Activated T-cell treated with anti-CD3 and anti-CD28 coated beads, Interleukin-2, amount 50 U/mL, for 4 hours (primary cell): Measurements from ENCODE around the gene EEIG1. TPM values are rescaled to one million over a fixed set of nuclear protein-coding genes. Genes with fewer than 3 reads are reported as not detected.

ENCODE experiments used
- ATAC-seq, 2 donors: fragments of 200-7000 bp; cut with Tn5 transposase; one replicate each; pipeline ENCODE4 v1.10.0; 2021
- DNase-seq: peaks from one replicate; pipeline ENCODE4 v3.0.0-alpha.2; 2020
- H3K27me3 Mint-ChIP-seq: one replicate; pipeline ENCODE4 v1.8.0; 2021; ENCODE audit warnings: low read depth, mixed read lengths
- H3K36me3 Mint-ChIP-seq: one replicate; pipeline ENCODE4 v1.8.0; 2022; ENCODE audit warnings: mixed read lengths; ENCODE audit not compliant: insufficient read depth
- H3K4me1 Mint-ChIP-seq: one replicate; pipeline ENCODE4 v1.8.0; 2021; ENCODE audit warnings: low read depth, mixed read lengths
- H3K4me3 Mint-ChIP-seq: one replicate; pipeline ENCODE4 v1.8.0; 2021; ENCODE audit warnings: mild to moderate bottlenecking, moderate library complexity, mixed read lengths
- H3K9me3 Mint-ChIP-seq: one replicate; pipeline ENCODE4 v1.8.0; 2021; ENCODE audit warnings: mixed read lengths
- total RNA-seq, 3 donors: library from RNA; stranded (reverse); gene quantifications; one replicate each; pipeline ENCODE4 v1.2.1, GENCODE V29; 2021

The EEIG1 gene
- total RNA-seq, 3 donors from 2014 or later, result 75.5 to 87.3 (median 86.0) TPM

DNA sequence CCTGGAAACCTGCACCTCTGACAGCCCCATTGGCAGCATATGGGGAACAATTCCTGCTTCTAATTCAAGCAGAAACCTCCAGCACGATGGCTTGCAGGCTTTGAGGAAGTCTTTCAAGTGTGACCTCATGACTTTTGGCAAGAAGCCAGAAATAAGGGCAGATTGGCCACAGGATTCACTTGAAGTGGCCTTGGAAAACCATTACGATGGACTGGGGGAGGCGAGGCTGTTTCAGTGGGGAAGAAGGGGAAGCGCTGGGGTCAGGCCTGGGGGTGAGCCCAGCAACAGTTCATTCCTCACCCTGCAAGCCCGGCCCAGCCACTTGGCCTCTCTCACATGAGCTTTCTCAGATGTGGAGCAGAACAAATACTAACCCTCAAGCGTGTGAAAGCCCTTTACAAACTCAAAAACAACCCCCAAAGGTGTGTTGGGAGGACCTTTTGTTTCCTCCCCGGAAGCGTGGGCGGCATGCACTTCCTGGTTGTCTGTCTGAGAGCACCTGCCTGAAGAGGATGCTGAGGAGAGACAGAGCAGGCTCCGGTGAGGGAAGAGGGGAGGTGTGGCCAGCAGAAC, 26.9 kb upstream of the EEIG1 start:
- Mint-ChIP-seq H3K4me1 (peaks cover 54% of the 10 kb centered on the region), H3K27me3 (no peaks in the 10 kb centered on the region), H3K4me3 (peak overlapping the region; percentile 64), H3K36me3 (peaks cover 3% of the 10 kb centered on the region), H3K9me3 (peaks cover 4% of the 10 kb centered on the region)
- DNase-seq, result peak; percentile 92
- peak; percentile 76 to 82 for ATAC-seq

DNA sequence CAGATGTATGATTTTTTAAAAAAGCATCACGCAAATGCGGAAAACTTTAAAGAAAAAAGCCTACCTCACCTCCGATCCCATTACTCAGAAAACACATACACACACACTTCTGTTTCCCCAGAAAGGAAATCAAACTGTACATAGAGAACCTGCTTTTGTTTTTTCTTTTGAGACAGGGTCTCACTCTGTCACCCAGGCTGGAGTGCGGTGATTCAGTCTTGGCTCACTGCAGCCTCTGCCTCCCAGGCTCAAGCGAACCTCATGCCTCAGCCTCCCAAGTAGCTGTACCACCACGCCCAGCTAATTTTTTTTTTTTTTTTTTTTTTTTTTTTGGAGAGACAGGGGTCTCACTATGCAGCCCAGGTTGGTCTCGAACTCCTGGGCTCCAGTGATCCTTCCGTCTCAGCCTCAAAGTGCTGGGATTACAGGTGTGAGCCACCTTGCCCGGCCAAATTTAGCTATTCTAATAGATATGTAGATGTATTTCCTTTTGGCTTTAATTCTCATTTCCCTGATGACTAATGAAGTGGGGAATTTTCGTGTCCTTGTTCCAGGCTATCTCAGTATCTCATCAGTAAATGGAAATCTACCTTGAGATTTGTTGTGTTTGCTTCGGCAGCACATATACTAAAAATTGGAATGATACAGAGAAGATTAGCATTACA, 25.7 kb upstream of the EEIG1 start:
- peaks cover 4% of the 10 kb centered on the region for H3K9me3 Mint-ChIP-seq
- no peaks in the 10 kb centered on the region for H3K27me3 Mint-ChIP-seq
- no peak for ATAC-seq
- H3K4me3 Mint-ChIP-seq, result peak overlapping the region; percentile 29
- DNase-seq, result no peak
- H3K4me1 Mint-ChIP-seq, result peaks cover 50% of the 10 kb centered on the region
- peaks cover 3% of the 10 kb centered on the region for H3K36me3 Mint-ChIP-seq

DNA sequence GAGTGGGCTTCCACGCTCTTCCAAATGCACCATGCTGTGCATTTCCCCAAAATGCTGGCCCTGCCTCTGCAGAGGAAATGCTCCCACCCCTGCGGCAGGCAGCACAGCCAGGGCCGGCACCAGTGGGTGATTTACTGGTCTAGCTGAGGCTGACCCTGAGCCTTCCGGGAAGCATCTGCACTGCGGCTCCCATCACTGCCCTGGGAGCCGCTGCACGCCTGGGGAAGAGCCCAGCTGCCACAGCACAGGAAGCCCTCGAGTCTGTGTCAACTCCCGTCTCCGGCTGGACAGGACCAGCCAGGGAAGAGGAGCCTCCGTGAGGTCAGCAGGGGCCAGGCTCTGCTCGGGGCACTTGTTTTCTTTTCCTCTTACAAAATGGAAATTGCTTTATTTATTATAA, 25.1 kb upstream of the EEIG1 start:
- ATAC-seq, result no peak
- Mint-ChIP-seq H3K36me3 (peaks cover 3% of the 10 kb centered on the region), H3K9me3 (peaks cover 4% of the 10 kb centered on the region), H3K27me3 (no peaks in the 10 kb centered on the region), H3K4me1 (peaks cover 45% of the 10 kb centered on the region), H3K4me3 (no peak overlapping the region)
- DNase-seq, result no peak

DNA sequence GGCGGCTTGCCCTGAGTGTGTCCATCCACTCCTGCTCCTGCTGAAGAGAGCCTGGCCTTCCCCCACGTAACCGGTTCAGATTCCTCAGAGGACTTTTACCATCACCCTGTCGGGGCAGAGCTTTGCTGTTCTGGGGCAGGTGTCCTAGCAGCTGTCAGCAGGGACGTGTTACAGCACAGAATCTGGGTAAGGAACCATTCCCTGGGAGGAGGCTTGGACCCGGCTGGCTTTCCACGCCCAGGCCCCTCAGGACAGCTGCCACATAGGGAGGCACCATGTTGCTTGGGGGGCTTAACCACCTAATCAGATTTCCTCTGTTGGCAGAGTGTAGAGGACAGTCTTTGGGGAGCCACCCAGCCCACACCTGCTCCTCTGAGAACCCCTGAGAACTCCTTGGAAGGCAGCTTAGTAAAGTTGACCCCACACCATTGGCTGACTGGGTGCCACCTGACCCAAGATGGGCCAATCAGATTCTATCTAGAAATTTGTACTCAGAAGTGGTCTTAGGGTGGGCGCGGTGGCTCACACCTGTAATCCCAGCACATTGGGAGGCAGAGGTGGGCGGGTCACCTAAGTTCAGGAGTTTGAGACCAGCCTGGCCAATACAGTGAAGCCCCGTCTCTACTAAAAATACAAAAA, 23.3 kb upstream of the EEIG1 start:
- H3K4me1 Mint-ChIP-seq, result peaks cover 40% of the 10 kb centered on the region
- ATAC-seq (no peak), DNase-seq (no peak)
- H3K9me3 Mint-ChIP-seq, result peaks cover 4% of the 10 kb centered on the region
- H3K4me3 Mint-ChIP-seq, result no peak overlapping the region
- peaks cover 3% of the 10 kb centered on the region for H3K36me3 Mint-ChIP-seq
- no peaks in the 10 kb centered on the region for H3K27me3 Mint-ChIP-seq

DNA sequence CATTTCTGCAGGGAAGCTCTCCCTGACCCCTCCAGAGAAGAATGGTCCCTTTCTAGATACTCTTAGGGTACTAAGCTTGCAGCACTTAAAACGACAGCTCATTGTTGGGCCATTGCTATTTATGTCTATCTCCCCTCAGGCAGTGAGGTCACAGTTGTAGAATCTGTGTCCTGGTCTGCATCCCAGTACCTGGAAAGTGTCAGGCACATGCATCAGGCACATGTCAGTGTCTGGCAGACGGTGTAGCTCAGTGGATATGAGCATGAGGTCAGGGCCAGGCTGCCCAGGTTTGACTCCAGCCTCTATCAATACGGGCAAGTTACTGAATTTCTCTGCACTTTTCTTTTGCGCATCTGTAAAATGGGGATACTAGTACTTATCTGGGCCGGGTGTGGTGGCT, 22.2 kb upstream of the EEIG1 start:
- Mint-ChIP-seq H3K4me3 (no peak overlapping the region), H3K9me3 (peaks cover 2% of the 10 kb centered on the region), H3K27me3 (no peaks in the 10 kb centered on the region), H3K36me3 (peaks cover 2% of the 10 kb centered on the region), H3K4me1 (peaks cover 30% of the 10 kb centered on the region)
- no peak for ATAC-seq
- no peak for DNase-seq

DNA sequence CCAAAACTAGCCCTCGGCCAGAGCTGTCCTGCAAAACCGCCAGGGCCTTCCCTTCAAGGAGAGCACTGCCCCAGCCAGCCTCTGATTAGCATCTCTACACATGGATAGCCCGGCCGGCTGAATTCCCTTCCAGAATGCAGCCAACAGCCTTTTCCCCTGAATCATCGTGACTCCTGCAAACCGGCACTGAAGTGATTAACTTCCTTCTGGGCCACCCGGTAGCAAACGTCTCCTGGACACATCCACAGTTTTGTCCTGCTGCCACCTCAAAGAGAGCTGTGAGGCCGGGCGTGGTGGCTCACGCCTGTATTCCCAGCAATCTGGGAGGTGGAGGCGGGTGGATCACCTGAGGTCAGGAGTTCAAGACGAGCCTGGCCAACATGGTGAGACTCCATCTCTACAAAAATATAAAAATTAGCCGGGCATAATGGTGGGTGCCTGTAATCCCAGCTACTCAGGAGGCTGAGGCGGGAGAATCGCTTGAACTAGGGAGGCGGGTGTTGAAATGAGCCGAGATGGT, 21.1 kb upstream of the EEIG1 start:
- peaks cover 22% of the 10 kb centered on the region for H3K4me1 Mint-ChIP-seq
- H3K4me3 Mint-ChIP-seq, result no peak overlapping the region
- no peak for ATAC-seq
- H3K9me3 Mint-ChIP-seq, result no peaks in the 10 kb centered on the region
- DNase-seq, result no peak
- H3K27me3 Mint-ChIP-seq, result no peaks in the 10 kb centered on the region
- H3K36me3 Mint-ChIP-seq, result no peaks in the 10 kb centered on the region

DNA sequence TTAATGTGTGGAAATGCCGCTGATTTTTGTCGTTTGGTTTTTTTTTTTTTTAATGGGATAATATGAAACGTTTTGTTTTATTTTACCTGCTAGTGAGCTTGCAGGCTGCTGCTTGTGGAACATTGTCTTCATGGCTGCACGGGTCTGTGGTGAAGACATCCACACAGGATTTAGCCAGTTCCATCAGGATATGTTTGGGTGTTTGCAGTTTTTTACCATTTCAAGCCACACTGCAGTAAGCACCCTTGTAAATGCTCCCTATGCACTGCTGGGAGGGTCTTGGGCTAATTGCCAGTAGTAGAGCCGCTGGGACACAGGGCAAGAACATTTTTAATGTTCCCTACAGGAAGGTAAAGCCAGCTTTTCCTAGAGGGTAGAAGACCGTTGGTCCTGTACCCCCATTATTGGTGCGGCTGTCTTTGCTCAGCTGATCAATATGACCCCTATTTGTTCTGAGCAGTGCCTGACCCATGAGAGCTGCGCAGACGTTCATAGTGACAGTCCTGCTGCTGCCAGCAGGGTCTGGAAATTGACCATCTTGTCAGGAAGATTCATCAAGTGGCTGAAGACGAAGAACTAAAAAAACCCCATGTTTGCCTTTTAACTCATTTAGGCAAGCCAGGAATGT, 20.5 kb upstream of the EEIG1 start:
- Mint-ChIP-seq H3K27me3 (no peaks in the 10 kb centered on the region), H3K36me3 (no peaks in the 10 kb centered on the region), H3K4me3 (no peak overlapping the region), H3K9me3 (no peaks in the 10 kb centered on the region), H3K4me1 (peaks cover 16% of the 10 kb centered on the region)
- no peak for DNase-seq
- no peak for ATAC-seq

DNA sequence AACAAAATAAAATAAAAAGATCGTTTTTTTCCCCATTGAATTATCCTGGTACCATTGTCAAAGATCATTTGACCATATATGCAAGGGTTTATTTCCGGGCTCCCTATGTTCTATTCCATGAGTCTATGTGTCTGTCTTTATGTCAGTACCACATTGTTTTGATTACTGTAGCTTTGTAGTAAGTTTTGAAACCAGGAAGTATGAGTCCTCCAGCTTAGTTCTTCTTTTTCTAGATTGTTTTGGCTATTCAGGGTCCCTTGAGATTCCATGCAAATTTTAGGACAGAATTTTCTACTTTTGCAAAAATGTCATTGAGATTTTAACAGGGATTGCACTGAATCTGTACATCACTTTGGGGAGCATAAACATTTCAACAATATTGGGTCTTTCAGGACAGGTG, 18.7 kb upstream of the EEIG1 start:
- no peak for ATAC-seq
- H3K9me3 Mint-ChIP-seq, result no peaks in the 10 kb centered on the region
- DNase-seq, result no peak
- H3K4me3 Mint-ChIP-seq, result no peak overlapping the region
- peaks cover 4% of the 10 kb centered on the region for H3K4me1 Mint-ChIP-seq
- H3K36me3 Mint-ChIP-seq, result no peaks in the 10 kb centered on the region
- no peaks in the 10 kb centered on the region for H3K27me3 Mint-ChIP-seq

DNA sequence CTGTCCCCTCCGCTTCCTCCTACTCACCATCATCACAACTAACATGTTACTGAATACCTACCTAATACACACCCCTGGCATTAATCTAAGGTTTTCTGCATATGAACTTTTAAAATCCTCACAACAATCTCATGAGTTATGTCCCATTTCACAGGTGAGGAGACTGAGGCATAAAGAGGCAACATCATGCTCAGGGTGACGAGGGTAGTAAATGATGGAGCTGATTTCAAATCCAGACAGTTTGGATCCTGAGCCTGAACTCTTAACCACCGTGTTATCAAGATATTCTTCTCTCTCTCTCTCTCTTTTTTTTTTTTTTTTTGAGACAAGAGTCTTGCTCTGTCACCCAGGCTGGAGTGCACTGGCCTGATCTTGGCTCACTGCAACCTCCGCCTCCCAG, 12.9 kb upstream of the EEIG1 start:
- Mint-ChIP-seq H3K4me1 (peaks cover 20% of the 10 kb centered on the region), H3K9me3 (no peaks in the 10 kb centered on the region), H3K4me3 (no peak overlapping the region), H3K36me3 (no peaks in the 10 kb centered on the region), H3K27me3 (no peaks in the 10 kb centered on the region)
- DNase-seq (no peak), ATAC-seq (no peak)

DNA sequence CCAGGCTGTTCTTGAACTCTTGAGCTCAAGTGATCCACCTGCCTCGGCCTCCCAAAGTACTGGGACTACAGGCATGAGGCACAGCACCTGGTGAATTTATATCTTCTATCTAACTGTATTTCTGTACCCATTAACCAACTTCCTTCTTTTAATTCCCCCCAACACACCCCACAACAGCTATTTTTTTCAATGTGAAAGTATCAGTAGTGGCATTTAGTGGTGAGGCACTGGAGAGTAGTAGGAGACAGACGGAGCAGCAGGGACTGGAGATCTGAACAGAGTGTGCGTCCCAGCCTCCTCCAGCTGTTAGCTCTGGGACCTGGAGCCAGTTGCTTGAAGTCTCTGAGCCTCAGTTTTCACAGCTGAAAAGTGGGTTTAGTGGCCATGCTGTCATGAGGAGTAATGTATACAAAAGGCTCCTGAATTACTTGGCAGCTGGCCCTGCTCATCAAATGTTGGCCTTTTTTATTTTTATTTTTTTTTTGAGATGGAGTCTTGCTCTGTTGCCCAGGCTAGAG, 11.0 kb upstream of the EEIG1 start:
- Mint-ChIP-seq H3K36me3 (no peaks in the 10 kb centered on the region), H3K27me3 (no peaks in the 10 kb centered on the region), H3K4me1 (peaks cover 25% of the 10 kb centered on the region), H3K9me3 (no peaks in the 10 kb centered on the region), H3K4me3 (no peak overlapping the region)
- no peak for ATAC-seq
- DNase-seq, result no peak

DNA sequence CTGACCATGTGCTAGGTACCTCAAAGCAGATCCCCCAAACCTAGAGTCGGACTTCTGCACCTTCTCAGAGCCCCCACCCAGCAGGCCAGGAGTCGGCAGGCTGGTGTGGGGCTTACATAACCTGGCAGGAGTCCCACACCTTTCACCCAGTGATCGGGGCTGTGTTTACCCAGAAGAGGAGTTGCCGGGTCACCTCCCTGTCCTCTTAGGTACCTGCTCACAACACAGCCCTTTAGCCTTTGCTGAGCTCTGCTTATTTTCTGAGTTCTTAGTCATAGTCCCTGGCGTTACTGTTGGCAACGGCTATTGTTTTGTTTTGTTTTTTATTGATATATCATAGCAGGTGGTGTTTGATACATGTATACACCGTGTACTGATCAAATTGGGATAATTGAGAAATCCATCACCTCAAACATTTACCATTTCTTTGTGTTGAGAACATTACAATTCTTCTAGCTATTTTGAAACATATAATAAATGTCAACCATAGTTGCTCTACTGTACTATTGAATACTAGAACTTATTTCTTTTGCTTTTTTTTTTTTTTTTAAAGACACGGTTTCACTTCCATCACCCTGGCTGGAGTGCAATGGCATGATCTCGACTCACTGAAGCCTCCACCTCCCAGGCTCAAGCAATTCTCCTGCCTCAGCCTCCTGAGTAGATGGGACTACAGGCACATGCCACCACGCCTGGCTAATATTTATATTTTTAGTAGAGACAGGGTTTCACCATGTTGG, 10.4 kb upstream of the EEIG1 start:
- no peaks in the 10 kb centered on the region for H3K36me3 Mint-ChIP-seq
- ATAC-seq, result peak in 1 of 2 donors; percentile 52
- no peak overlapping the region for H3K4me3 Mint-ChIP-seq
- peaks cover 28% of the 10 kb centered on the region for H3K4me1 Mint-ChIP-seq
- H3K9me3 Mint-ChIP-seq, result no peaks in the 10 kb centered on the region
- DNase-seq, result no peak
- no peaks in the 10 kb centered on the region for H3K27me3 Mint-ChIP-seq

DNA sequence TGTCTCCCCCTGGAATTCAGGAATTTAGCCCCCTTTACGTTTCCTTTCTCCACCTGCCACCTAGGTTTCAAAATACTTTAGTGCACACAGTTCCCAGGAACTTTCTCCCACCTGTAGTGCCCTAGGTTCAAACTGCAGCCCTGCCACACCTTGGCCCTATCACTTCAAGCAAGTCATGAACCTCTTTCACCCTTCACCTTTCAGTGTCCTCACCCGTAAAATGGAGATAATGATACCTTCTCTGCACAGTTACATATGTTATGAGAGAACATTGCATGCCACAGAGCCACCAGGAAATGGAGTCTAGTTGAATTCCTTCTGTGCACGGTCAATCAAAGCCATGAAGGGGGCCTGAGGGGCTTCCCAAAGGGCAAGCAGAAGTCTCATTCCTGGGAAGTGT, 9.8 kb upstream of the EEIG1 start:
- no peak overlapping the region for H3K4me3 Mint-ChIP-seq
- H3K36me3 Mint-ChIP-seq, result no peaks in the 10 kb centered on the region
- H3K27me3 Mint-ChIP-seq, result no peaks in the 10 kb centered on the region
- H3K4me1 Mint-ChIP-seq, result peaks cover 28% of the 10 kb centered on the region
- ATAC-seq (no peak), DNase-seq (no peak)
- no peaks in the 10 kb centered on the region for H3K9me3 Mint-ChIP-seq

DNA sequence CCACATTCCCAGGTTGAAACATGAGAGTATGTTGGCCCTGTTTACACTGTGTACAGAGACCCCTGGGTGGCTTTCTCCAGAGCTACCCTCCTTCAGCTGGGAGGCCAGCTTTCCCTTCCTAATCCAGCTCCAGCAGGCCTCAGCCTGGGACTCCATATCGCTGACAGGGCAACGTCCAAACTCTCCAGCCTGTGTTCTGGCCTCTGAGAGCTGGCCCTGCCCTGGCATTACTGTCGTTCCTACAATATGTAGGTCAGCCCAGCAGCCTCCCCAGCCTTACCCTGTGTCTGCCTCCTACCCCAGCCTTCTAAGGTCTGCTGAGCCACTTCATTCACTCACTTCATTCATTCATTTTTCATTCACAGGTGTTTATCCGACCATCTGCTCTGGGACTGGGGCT, 8.3 kb upstream of the EEIG1 start:
- no peak for ATAC-seq

DNA sequence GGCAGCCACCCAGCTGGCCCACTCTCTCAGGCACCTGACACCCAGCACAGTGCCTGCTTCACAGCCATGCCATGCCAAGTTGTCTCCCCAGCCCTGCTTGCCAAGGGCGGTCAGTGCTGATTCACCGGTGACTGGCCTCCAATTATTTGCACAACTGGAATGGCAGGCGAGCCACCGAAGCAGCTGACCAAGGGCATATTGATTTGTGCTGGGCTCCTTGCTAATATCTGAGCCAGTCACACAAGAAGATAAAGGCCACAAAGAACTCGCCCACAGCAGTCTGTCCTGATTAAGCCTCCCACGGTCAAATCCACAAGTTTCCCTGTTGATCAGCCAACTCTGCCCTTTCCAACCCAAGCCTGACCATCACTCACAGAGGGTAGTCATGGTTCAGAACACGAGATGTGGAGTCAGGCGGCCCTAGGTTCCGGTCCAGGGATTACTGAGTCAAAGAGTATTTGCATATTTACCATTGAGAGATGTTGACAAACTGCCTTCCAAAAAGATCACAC, 6.4 kb upstream of the EEIG1 start:
- Mint-ChIP-seq H3K27me3 (no peaks in the 10 kb centered on the region), H3K36me3 (no peaks in the 10 kb centered on the region)

More for the DNA sequence above, 8.3 kb upstream of the EEIG1 start:
- DNase-seq, result no peak
- Mint-ChIP-seq H3K4me1 (peaks cover 32% of the 10 kb centered on the region), H3K36me3 (no peaks in the 10 kb centered on the region), H3K4me3 (no peak overlapping the region), H3K27me3 (no peaks in the 10 kb centered on the region), H3K9me3 (no peaks in the 10 kb centered on the region)

More for the DNA sequence above, 6.4 kb upstream of the EEIG1 start:
- DNase-seq (no peak), ATAC-seq (no peak)
- Mint-ChIP-seq H3K4me1 (peaks cover 49% of the 10 kb centered on the region), H3K9me3 (no peaks in the 10 kb centered on the region), H3K4me3 (no peak overlapping the region)
